ENCODE data around the gene LRRC25. TPM values are rescaled to one million over a fixed set of nuclear protein-coding genes. Genes with fewer than 3 reads are reported as not detected.
A peak's percentile ranks its signal among the peaks of the same experiment; 100 is the strongest.

The LRRC25 gene
- total RNA-seq, 1 experiment from 2014 or later = not detected

GRCh38 chr19:18424122-18424889, 26.9 kb upstream of the LRRC25 start:
- no peak overlapping the region for H2BK20ac ChIP-seq (ENCODE audit: low read depth, low read length, poor library complexity, severe bottlenecking)
- H3K36me3 Mint-ChIP-seq (ENCODE audit: insufficient read depth in 1 of 3, low read depth in 3 of 3) = peaks cover 0 to 5% (median 0%) of the 10 kb centered on the region in 3 experiments; a peak in 1 of 7 replicates
- H3K79me1 ChIP-seq (ENCODE audit: insufficient read depth, low read depth, low read length, poor library complexity, severe bottlenecking) = no peaks in the 10 kb centered on the region
- no peak overlapping the region for H3K9ac ChIP-seq (ENCODE audit: extremely low read depth, insufficient read length, low read length)
- H4K20me1 ChIP-seq (ENCODE audit: control insufficient read depth, insufficient read depth, insufficient read length) = no peaks in the 10 kb centered on the region
- no peaks in the 10 kb centered on the region for H3K79me2 ChIP-seq (ENCODE audit: insufficient read depth, low read length)
- H4K91ac ChIP-seq (ENCODE audit: insufficient read length, low read depth, low read length) = no peak overlapping the region
- H2BK15ac ChIP-seq (ENCODE audit: low read depth, low read length) = no peak overlapping the region
- no peaks in the 10 kb centered on the region for H3K9me3 ChIP-seq (ENCODE audit: control insufficient read depth, low read depth, low read length)
- H2BK12ac ChIP-seq (ENCODE audit: insufficient read length, low read depth, low read length) = no peak overlapping the region
- no peak overlapping the region for H2BK120ac ChIP-seq (ENCODE audit: low read depth, low read length, poor library complexity, severe bottlenecking)
- no peak overlapping the region for H3K23ac ChIP-seq (ENCODE audit: insufficient read length, low read depth, low read length)
- H4K8ac ChIP-seq (replicated peaks; ENCODE audit: insufficient read length, low read depth, low read length) = no peak overlapping the region
- no peak overlapping the region for H3K14ac ChIP-seq (ENCODE audit: insufficient read depth, low read length)
- H3K23me2 ChIP-seq (ENCODE audit: insufficient read length, low read depth, low read length, poor library complexity, severe bottlenecking) = peaks cover 3% of the 10 kb centered on the region
- H3K4me2 ChIP-seq (ENCODE audit: insufficient read depth, insufficient read length, low read length) = no peak overlapping the region
- H3K27ac ChIP-seq (ENCODE audit: insufficient read length, low read depth, low read length) = no peak overlapping the region
- TF ChIP-seq CTCF (conservative IDR thresholded peaks at IDR 0.05) = no peak
- no peak overlapping the region for H2AK5ac ChIP-seq (ENCODE audit: insufficient read length, low read length)
- peak overlapping the region; percentile 35 to 38; a peak in 2 of 5 replicates for H3K4me3 Mint-ChIP-seq
- no peaks in the 10 kb centered on the region for H3K9me3 Mint-ChIP-seq
- no peak overlapping the region for H3K18ac ChIP-seq (ENCODE audit: insufficient read length, low read depth, low read length)
- no peak overlapping the region for H3K4ac ChIP-seq (ENCODE audit: low read depth, low read length)
- no peak overlapping the region for H3T11ph ChIP-seq (ENCODE audit: low read length)
- no peak overlapping the region for H2BK5ac ChIP-seq (ENCODE audit: insufficient read length, low read length)
- peaks cover 4% of the 10 kb centered on the region; the same call in 1 of the 2 replicates for H3K4me1 ChIP-seq (ENCODE audit: insufficient read depth, low read length)
- no peak for DNase-seq
- H3K56ac ChIP-seq (ENCODE audit: insufficient read length, low read depth, low read length) = no peak overlapping the region
- H2AFZ ChIP-seq (ENCODE audit: low read length) = no peak overlapping the region
- peak overlapping the region in 2 of 3 experiments; percentile 76 to 77; a peak in 2 of 7 replicates for H3K27ac Mint-ChIP-seq
- H4K5ac ChIP-seq (ENCODE audit: insufficient read length, low read depth, low read length) = no peak overlapping the region
- peaks cover 38 to 48% of the 10 kb centered on the region in 2 experiments for H3K4me1 Mint-ChIP-seq
- H3K27me3 ChIP-seq (ENCODE audit: insufficient read depth, low read length) = no peaks in the 10 kb centered on the region
- H3K27me3 Mint-ChIP-seq (ENCODE audit: low read depth) = peaks cover 32% of the 10 kb centered on the region
- WGBS (ENCODE audit: extremely low coverage, insufficient read length, low lambda C conversion rate) = no CpG with 5 or more reads among the region's 22 CpGs
